Measurements from ENCODE around the gene UCHL5.
"Not testable (repeated sequence)": the region's sequence is repeated elsewhere in the genome, so short reads cannot be mapped to it uniquely, and the experiment has no call there.

- not testable (repeated sequence) for TF ChIP-seq YY1 (IDR thresholded peaks at IDR 0.05; ENCODE audit: insufficient read depth, insufficient read length); SUZ12 (IDR thresholded peaks at IDR 0.05; ENCODE audit: extremely low read depth, insufficient read depth, insufficient read length); ZNF274 (IDR thresholded peaks at IDR 0.05; ENCODE audit: low read depth, low read length)
Observed at GRCh38 chr1:192980334-192980733, 78.8 kb downstream of the UCHL5 start.
